Measurements from ENCODE around the gene BRD7. TPM values are rescaled to one million over a fixed set of nuclear protein-coding genes. Genes with fewer than 3 reads are reported as not detected.

BRD7 gene
- total and polyA plus RNA-seq, 12 donors: 31.4 to 50.9 (median 42.7) TPM

GRCh38 chr16:50401355-50401754, 32.6 kb upstream of the BRD7 start:
- peaks cover 0 to 2% (median 0%) of the 10 kb centered on the region in 7 donors for H3K27me3 ChIP-seq
- WGBS, 2 donors: 72 to 95% methylated on average over 5 of the region's 5 CpGs

GRCh38 chr16:50400967-50401348, 32.2 kb upstream of the BRD7 start:
- WGBS, 2 donors: 85 to 88% methylated on average over 6 of the region's 6 CpGs

More at GRCh38 chr16:50401355-50401754, 32.6 kb upstream of the BRD7 start:
- H3K27ac ChIP-seq: no peak overlapping the region
- DNase-seq (no peak), ATAC-seq (no peak)
- TF ChIP-seq CTCF (IDR thresholded peaks at IDR 0.05): no peak
- H3K4me1 ChIP-seq: no peaks in the 10 kb centered on the region
- intact Hi-C loops (cut with DNase I): loop anchor here in 1 of 10 donors (10.0 kb wide), 1 partner anchor 63 kb away; no protein-coding TSS in a partner anchor
- H3K4me3 ChIP-seq: no peak overlapping the region
- H3K9me3 ChIP-seq: no peaks in the 10 kb centered on the region
- no peaks in the 10 kb centered on the region for H3K36me3 ChIP-seq

GRCh38 chr16:50400312-50400966, 31.7 kb upstream of the BRD7 start:
- ATAC-seq: no peak
- no peak for DNase-seq
- Histone ChIP-seq H3K4me1 (no peaks in the 10 kb centered on the region), H3K27ac (no peak overlapping the region), H3K4me3 (no peak overlapping the region), H3K27me3 (no peaks in the 10 kb centered on the region), H3K36me3 (no peaks in the 10 kb centered on the region), H3K9me3 (no peaks in the 10 kb centered on the region)
- 91 to 97% methylated on average over 8 of the region's 8 CpGs for WGBS, 2 donors
- no peak for TF ChIP-seq CTCF (IDR thresholded peaks at IDR 0.05)
- intact Hi-C loops (cut with DNase I): loop anchor here in 1 of 10 donors (10.0 kb wide), 1 partner anchor 64 kb away; no protein-coding TSS in a partner anchor

More at GRCh38 chr16:50400967-50401348, 32.2 kb upstream of the BRD7 start:
- Histone ChIP-seq H3K9me3 (no peaks in the 10 kb centered on the region), H3K36me3 (no peaks in the 10 kb centered on the region), H3K4me3 (no peak overlapping the region), H3K27me3 (no peaks in the 10 kb centered on the region), H3K27ac (no peak overlapping the region), H3K4me1 (no peaks in the 10 kb centered on the region)
- intact Hi-C loops (cut with DNase I): loop anchor here in 1 of 10 donors (10.0 kb wide), 1 partner anchor 64 kb away; no protein-coding TSS in a partner anchor
- no peak for TF ChIP-seq CTCF (IDR thresholded peaks at IDR 0.05)
- ATAC-seq (no peak), DNase-seq (no peak)

- ATAC-seq: no peak
- no peak for TF ChIP-seq CTCF (IDR thresholded peaks at IDR 0.05)
Measured at GRCh38 chr16:50399411-50399810, 30.6 kb upstream of the BRD7 start.

More at GRCh38 chr16:50399411-50399810, 30.6 kb upstream of the BRD7 start:
- DNase-seq: no peak
- Histone ChIP-seq H3K36me3 (no peaks in the 10 kb centered on the region), H3K4me3 (no peak overlapping the region), H3K4me1 (no peaks in the 10 kb centered on the region), H3K9me3 (no peaks in the 10 kb centered on the region), H3K27ac (no peak overlapping the region), H3K27me3 (no peaks in the 10 kb centered on the region)
- intact Hi-C loops (cut with DNase I): no loop called here
- 78 to 82% methylated on average over 3 of the region's 3 CpGs for WGBS, 2 donors

Data from heart right ventricle (tissue), 16 donors.